Stimulated activated CD8-positive, alpha-beta memory T cell treated with anti-CD3 and anti-CD28 coated beads, Interleukin-2, amount 100 ng/mL, for 48 hours (primary cell): Measurements from ENCODE around the gene SHISAL1.
"Not testable (repeated sequence)": the region's sequence is repeated elsewhere in the genome, so short reads cannot be mapped to it uniquely, and the experiment has no call there.

Experiments used
- DNase-seq, 2 donors: peaks; one replicate each; pipeline ENCODE4 v3.0.0-alpha.2; 2020; ENCODE audit warnings: low read depth in 2 of 2

The SHISAL1 gene

DNA sequence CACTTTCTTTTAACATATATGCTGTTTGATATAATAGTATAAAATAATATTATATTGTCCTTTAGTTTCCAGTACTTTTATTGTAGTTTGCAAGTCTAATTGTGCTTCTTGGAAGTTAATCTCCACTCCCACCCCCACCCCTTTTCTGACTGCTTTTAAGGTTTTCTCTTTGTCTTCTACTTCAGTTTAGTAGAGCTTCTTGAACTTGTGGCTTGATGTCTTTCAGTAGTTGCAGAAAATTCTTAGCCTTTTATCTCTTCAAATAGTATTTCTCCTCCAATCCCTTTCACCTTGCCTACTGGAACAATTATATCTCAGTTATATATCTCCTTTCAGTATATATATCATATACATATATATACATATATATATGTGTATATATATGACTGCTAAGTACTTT lies 75.5 kb downstream of the SHISAL1 start:
- no peak for DNase-seq

- not testable (repeated sequence) for DNase-seq
These were observed 78.4 kb downstream of the SHISAL1 start for GRCh38 chr22:44234372-44234771.

- no peak for DNase-seq
These were observed 81.5 kb downstream of the SHISAL1 start for GRCh38 chr22:44231233-44231632.

- no peak for DNase-seq
These were observed 82.9 kb downstream of the SHISAL1 start for GRCh38 chr22:44229809-44230208.

DNA sequence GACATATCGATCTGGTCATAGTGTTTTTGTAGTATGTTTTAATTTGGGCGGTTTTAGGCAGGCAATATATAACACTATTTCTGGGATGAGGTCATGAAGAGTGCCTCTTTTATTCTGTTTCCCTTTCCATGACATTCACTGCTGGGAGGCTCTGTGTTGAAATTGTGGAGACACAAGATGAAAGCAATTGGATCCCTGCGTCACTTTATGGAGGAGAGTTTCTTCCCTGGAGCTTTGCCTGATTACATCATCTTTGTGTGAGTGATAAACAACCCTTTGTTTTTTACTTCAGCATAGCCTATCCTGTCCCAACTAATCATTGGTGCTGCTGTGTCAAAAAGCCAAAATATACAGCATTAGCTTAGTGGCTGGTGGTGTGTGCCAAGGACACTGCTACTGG lies 83.4 kb downstream of the SHISAL1 start:
- DNase-seq, result no peak

DNA sequence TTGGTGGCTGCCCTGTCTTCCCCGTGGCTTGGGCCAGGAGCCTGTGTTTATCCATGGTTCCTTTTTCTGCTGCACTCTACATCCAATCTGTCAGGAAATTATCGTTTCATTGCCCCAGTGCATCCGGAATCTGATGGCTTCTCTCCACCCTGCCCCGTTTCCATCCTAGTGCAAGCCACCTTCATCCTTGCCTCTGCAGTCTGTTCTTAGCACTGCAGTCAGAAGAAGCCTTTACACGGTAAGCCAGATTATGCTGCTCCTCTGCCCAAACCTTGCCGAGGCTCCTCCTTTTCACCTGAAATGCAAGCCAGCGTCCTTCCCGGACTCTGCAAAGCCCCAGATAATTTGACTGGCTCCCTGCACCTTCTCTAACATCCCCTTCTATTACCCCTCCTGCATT lies 86.9 kb downstream of the SHISAL1 start:
- DNase-seq, result no peak

DNA sequence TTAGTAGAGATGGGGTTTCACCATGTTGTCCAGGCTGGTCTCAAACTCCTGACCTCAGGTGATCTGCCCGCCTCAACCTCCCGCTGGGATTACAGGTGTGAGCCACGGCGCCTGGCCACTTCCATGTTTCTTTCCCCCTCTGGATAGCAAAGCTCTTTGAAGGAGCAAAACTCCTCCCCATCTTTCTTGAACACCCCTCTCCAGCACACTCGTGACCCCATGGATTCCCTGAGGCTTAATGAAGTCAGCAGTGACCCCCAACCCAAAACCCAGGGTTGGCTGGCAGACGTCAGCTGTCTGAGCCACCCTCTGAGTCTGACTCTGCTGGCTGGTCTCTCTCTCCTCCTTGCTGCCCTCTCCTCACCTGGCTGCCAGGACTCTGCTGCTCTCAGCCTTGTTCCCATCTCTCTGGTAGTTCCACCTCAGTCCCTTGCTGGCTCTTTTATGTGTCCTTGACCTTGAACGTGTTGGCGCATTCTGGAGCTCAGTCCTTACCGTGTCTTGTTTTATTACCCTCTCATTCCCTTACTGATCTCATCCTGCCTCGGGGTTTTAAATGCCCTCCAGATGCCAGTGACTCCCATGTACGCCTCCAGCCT lies 87.6 kb downstream of the SHISAL1 start:
- DNase-seq, result no peak

DNA sequence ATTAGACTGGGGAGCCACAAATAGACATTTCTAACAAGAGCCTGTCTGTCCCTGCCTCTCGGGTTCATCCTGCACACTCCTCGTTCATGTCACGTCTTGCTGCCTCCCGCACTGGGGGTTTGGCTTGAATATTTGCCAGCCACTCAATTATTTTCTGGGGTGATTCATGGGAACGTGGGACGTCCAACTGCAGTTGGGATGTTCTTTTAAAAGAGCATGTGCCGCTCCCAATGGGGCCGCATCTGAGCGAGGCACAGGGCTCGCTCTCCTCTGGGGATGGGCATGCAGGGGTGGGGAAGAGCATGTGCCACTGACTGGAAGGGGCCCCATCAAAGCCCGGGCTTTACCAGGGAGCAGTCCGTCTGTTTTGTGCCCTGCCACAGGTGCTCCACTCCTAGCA lies 88.6 kb downstream of the SHISAL1 start:
- DNase-seq, result no peak

GRCh38 chr22:44221710-44222475 lies 90.9 kb downstream of the SHISAL1 start:
- DNase-seq, result no peak

GRCh38 chr22:44220727-44221680 lies 91.7 kb downstream of the SHISAL1 start:
- DNase-seq, result no peak

DNA sequence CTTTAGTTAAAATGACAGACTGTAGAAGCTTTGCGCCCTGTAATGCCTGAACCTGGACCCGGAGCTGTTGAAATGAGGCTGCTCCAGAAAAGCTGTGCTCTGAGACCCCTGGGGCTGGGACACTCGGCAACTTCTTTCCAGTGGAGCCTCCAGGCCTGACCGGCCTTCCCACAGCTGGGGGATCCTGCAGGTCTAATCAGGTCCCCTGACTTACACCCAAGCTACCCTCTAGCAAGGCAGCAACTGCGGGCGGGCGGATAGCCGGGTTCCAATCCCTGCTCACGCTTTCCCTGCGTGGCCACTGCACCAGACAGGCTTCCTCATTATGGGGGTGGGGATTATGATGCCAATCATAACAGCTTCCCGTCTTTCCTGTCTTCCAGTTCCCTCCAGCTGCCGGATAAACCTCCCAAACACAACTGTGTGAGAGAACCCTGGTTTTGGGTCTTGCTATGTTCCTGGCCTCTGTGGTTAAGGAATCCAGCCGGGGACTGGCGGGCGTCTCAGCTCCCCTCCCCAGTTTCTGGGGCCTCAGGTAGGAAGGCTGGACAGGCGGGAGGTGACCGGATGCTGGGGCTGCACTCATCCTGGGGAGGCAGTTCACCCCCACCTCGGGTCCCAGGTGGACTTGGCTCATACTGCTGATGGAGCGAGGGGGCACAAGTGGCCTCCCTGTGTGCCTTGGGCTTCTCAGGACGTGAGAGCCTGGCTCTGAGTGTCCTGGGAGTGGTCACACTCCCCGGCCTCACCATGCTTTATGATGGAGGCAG lies 93.5 kb downstream of the SHISAL1 start:
- no peak for DNase-seq

DNA sequence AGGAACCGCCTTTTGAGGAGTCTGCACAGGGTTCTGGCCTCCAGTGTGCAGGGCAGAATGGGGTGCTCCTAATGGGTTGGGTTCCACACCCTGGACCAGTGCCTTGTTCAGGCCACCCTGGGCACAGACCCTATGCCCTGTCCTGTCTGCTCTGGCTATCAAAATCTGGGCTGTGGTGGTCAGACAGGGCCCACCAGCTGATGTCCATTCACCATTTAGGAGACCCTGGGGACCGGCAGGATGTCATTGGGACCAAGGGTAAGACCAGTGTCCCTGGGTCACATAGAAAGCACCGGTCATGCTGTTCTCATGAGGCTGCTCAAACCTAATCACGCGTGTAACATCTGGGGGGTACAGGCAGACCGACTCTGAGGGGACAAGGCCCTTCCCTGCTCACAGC lies 94.7 kb downstream of the SHISAL1 start:
- DNase-seq, result no peak

GRCh38 chr22:44217346-44217745 lies 95.4 kb downstream of the SHISAL1 start:
- no peak for DNase-seq

GRCh38 chr22:44215287-44215686 lies 97.5 kb downstream of the SHISAL1 start:
- no peak for DNase-seq

DNA sequence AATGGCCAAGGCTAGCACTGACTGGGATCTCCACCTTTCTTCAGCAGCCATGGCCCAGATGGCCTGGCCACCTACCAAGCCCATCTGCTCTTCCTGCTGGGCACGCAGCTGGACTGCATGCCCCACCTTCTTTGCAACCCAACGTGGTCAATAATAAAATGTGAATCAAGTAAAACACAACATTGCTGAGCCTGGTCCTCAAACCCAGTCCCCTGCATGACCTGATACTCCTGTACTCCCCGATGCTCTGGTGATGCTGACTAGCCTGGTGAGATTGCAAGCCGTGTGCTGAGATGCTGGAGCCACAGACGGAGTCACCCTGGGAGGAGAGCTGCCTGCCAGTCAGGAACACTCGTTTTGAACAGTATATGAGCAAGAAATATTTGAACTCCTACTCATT lies 98.0 kb downstream of the SHISAL1 start:
- DNase-seq, result no peak

DNA sequence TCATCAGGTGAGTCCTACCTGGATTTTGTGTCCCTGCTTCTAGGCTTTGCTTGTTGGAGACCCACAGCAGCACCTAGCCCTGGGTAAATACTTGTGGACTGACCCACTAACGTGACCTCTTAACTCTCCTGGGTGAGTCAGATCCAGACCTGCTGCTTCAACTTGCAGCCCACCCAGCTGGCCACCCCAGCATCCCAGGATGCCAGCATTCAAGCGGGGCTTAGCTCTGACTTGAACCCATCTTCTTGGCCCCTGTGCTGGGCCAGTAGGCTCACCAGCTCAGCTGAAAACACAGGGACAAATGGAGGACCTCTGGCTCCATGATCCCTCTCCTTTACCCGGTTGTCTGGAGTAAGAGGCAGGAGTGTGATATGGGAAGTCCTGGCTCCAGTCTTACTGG lies 98.6 kb downstream of the SHISAL1 start:
- DNase-seq, result no peak

DNA sequence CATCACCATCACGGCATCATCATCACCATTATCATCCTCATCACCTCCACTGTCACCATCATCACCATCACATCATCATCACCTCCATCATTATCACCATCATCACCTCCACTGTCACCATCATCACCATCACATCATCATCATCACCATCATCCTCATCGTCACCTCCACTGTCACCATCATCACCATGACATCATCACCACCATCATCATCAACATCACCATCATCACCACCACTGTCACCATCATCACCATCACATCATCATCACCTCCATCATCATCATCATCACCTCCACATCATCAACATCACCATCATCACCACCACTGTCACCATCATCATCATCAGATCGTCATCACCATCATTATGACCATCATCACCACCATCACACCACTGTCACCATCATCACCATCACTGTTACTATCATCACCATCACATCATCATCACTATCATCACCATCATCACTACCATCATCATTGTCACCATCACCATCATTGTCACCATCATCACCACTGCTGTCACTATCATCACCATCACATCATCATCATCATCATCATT lies 99.2 kb downstream of the SHISAL1 start:
- no peak for DNase-seq

DNA sequence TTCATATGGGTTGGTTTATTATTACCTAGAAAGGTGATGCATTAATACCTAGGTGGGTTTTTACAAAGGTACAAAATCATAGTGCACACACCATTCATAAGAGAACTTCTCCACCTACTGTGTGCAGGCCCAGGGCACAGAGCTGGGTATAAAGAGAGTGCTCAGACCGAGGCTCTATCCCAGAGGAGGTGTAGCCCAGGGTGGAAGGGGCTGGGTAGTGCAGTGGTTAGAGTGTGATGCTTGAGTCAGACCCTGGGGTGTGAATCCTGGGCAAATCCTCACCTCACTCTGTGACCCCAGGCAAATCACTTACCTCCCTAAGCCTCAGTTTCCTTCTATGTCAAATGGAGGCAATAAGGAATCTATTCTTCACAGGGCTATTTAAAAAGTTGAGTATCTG lies 99.8 kb downstream of the SHISAL1 start:
- DNase-seq, result no peak

- no peak for DNase-seq
These were observed 100.5 kb downstream of the SHISAL1 start for GRCh38 chr22:44211946-44212930.

- no peak for DNase-seq
These were observed 101.3 kb downstream of the SHISAL1 start for GRCh38 chr22:44211256-44211945.
